ENCODE results near the gene LTA.

- TF ChIP-seq GATA3 (IDR thresholded peaks at IDR 0.05; ENCODE audit: low read depth, low read length) (no peak), GATA2 (IDR thresholded peaks at IDR 0.05; ENCODE audit: low read depth, low read length) (no peak)
These were observed 12.5 kb upstream of the LTA start for GRCh38 chr6:31559606-31559957.
